Hepatocyte (in vitro differentiated cells): Measurements from ENCODE around the gene TTC17.

Experiments used
- EZH2 ChIP-seq: fragments of 200-600 bp; sonication (generic); IDR thresholded peaks from 2 replicates; pipeline ENCODE4 v1.6.1; 2016; ENCODE audit warnings: antibody characterized with exemption, mild to moderate bottlenecking, borderline replicate concordance
- EZH2phosphoT487 ChIP-seq: fragments of 200-600 bp; sonication (generic); IDR thresholded peaks from one replicate; pipeline ENCODE4 v1.6.1; 2018; ENCODE audit warnings: antibody characterized with exemption, mild to moderate bottlenecking, low read depth, moderate library complexity; ENCODE audit not compliant: unreplicated experiment, severe bottlenecking
- TF ChIP-seq, protein P1 (sequence below): fragments of 200-600 bp; sonication (generic); IDR thresholded peaks from 2 replicates; pipeline ENCODE4 v1.5.1; 2016; ENCODE audit warnings: antibody characterized with exemption, mild to moderate bottlenecking; ENCODE audit not compliant: poor library complexity

DNA sequence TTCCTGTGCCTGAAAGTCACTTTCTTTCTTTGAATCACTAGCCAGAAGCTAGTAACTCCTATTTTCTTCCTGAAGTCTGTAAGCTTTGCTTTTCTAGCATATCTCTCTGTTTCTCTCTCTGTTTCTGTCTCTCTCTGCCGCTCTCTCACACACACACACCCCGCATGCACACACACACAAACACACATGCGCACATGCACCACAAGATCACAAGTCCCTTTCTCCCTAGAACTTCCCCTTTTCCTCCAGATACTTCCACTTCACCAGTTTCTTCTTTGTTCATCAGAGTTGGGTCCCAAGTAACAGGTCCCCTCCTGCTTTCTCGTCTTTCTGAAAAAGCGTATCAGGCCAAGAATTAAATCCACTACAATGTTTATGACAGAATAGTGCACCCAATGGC, 173.3 kb downstream of the TTC17 start:
- TF ChIP-seq, protein P1, sequence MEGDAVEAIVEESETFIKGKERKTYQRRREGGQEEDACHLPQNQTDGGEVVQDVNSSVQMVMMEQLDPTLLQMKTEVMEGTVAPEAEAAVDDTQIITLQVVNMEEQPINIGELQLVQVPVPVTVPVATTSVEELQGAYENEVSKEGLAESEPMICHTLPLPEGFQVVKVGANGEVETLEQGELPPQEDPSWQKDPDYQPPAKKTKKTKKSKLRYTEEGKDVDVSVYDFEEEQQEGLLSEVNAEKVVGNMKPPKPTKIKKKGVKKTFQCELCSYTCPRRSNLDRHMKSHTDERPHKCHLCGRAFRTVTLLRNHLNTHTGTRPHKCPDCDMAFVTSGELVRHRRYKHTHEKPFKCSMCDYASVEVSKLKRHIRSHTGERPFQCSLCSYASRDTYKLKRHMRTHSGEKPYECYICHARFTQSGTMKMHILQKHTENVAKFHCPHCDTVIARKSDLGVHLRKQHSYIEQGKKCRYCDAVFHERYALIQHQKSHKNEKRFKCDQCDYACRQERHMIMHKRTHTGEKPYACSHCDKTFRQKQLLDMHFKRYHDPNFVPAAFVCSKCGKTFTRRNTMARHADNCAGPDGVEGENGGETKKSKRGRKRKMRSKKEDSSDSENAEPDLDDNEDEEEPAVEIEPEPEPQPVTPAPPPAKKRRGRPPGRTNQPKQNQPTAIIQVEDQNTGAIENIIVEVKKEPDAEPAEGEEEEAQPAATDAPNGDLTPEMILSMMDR = no peak
- no peak for TF ChIP-seq EZH2
- TF ChIP-seq EZH2phosphoT487 = no peak
